HG03457 (cell line): Measurements from ENCODE around the gene RBM26.
"Not testable (repeated sequence)": the region's sequence is repeated elsewhere in the genome, so short reads cannot be mapped to it uniquely, and the experiment has no call there.

ENCODE experiments used
- ATAC-seq: cut with Tn5 transposase; IDR thresholded peaks from one replicate; pipeline ENCODE4 v1.9.1; 2021; ENCODE audit warnings: moderate number of reproducible peaks; ENCODE audit not compliant: unreplicated experiment

RBM26 gene

DNA sequence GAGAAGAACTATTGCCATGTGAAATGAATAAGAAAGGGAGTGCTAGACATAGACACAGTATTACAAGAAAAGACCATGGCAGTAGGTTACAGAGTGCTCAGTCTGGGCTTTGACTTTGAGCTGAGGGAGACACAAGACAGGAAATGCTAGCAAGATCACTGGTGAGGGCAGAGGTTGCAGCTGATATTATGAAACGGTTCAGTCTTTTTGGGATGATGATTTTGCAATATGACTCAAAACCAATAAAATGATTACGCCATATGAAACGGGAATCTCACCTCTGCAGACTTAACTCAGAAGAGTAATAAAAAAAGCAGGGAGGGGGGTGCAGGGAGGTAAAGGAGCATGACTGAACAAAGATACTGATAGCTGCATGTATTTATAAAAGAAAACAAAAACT is 123.1 kb downstream of the RBM26 start:
- ATAC-seq: no peak

DNA sequence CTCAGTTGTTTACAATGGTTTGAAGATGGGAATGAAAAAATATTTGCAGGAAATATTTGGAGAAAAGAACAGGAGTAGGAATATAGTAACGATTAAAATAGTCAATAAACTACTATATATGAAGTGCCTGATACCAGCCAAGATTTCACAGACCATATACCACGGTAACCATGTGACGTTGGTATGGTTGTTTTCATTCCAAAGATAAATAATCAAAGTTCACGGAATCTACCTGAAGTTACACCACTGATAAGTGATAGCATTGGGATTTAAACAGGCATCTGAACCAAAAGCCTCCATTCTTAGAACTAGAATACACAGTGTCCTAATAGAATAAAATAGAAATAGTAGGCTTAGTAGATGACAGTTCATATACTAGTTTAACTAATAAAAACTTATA is 123.5 kb downstream of the RBM26 start:
- no peak for ATAC-seq

DNA sequence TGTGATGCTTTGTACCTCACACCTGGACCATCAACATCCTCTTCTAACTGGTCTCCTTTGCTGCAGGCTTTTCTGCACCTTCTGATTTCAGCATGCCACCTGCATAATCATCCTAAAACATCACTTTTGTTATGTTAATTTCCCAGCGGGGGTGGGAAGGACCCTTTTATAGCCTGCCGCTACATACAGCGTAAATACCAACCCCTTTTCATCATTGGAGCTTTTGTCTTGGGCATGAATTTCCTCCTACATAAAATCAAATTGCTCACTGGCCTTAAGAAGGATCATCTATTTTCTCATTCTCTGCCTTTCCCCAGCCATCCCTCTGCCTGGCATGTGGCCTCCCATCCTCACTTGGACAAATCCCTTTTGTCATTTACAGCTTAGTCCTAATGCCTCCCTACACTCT is 124.7 kb downstream of the RBM26 start:
- no peak for ATAC-seq

GRCh38 chr13:79279735-79280134 is 126.3 kb downstream of the RBM26 start:
- not testable (repeated sequence) for ATAC-seq

- no peak for ATAC-seq
Measured at GRCh38 chr13:79273045-79273444, 133.0 kb downstream of the RBM26 start.

GRCh38 chr13:79271616-79272015 is 134.4 kb downstream of the RBM26 start:
- no peak for ATAC-seq

DNA sequence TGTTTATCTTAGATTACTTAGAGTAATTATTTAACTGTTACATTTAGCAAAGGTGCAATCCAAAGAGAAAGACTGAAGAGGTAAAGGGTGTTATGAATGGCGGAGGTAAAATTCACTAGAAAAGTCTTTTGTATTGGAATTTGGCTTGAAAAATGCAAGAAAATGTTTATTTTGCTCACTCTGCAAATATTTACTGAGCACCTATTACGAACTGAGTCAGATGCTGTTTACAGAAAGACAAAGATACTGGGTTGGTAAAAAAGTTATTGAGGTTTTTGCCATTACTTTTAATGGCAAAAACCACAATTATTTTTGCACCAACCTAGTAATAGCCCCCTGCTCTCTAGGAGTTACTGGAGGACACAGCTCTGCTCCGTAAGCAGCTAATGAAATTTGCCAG is 135.2 kb downstream of the RBM26 start:
- no peak for ATAC-seq
